ENCODE results near the gene USP14.

USP14 gene

GRCh38 chr18:179499-179898, 21.1 kb downstream of the USP14 start:
- peaks cover 34% of the 10 kb centered on the region for H3K36me3 ChIP-seq (ENCODE audit: control insufficient read depth, low read depth, low read length)
- H3K27me3 ChIP-seq (ENCODE audit: control insufficient read depth, insufficient read depth, low read length), result no peaks in the 10 kb centered on the region
- no peaks in the 10 kb centered on the region for H3K9me3 ChIP-seq (ENCODE audit: control insufficient read depth, low read depth, low read length)
- no peak overlapping the region for H3K9ac ChIP-seq (ENCODE audit: low read length)
- no peak overlapping the region for H3K27ac ChIP-seq (ENCODE audit: low read length)
- H3K4me3 ChIP-seq (ENCODE audit: low read length), result no peak overlapping the region
- H3K4me1 ChIP-seq (ENCODE audit: control insufficient read depth, low read depth, low read length), result no peaks in the 10 kb centered on the region

GRCh38 chr18:181711-182110, 23.4 kb downstream of the USP14 start:
- Histone ChIP-seq H3K27me3 (ENCODE audit: control insufficient read depth, insufficient read depth, low read length) (no peaks in the 10 kb centered on the region), H3K9me3 (ENCODE audit: control insufficient read depth, low read depth, low read length) (no peaks in the 10 kb centered on the region), H3K27ac (ENCODE audit: low read length) (no peak overlapping the region), H3K4me1 (ENCODE audit: control insufficient read depth, low read depth, low read length) (no peaks in the 10 kb centered on the region), H3K4me3 (ENCODE audit: low read length) (no peak overlapping the region), H3K36me3 (ENCODE audit: control insufficient read depth, low read depth, low read length) (peaks cover 38% of the 10 kb centered on the region), H3K9ac (ENCODE audit: low read length) (no peak overlapping the region)

GRCh38 chr18:183769-184168, 25.4 kb downstream of the USP14 start:
- peaks cover 36% of the 10 kb centered on the region for H3K36me3 ChIP-seq (ENCODE audit: control insufficient read depth, low read depth, low read length)
- H3K27ac ChIP-seq (ENCODE audit: low read length), result no peak overlapping the region
- no peaks in the 10 kb centered on the region for H3K27me3 ChIP-seq (ENCODE audit: control insufficient read depth, insufficient read depth, low read length)

GRCh38 chr18:189254-189653, 30.9 kb downstream of the USP14 start:
- Histone ChIP-seq H3K4me3 (ENCODE audit: low read length) (no peak overlapping the region), H3K9me3 (ENCODE audit: control insufficient read depth, low read depth, low read length) (no peaks in the 10 kb centered on the region), H3K27ac (ENCODE audit: low read length) (no peak overlapping the region), H3K4me1 (ENCODE audit: control insufficient read depth, low read depth, low read length) (no peaks in the 10 kb centered on the region), H3K27me3 (ENCODE audit: control insufficient read depth, insufficient read depth, low read length) (no peaks in the 10 kb centered on the region), H3K9ac (ENCODE audit: low read length) (no peak overlapping the region), H3K36me3 (ENCODE audit: control insufficient read depth, low read depth, low read length) (peaks cover 16% of the 10 kb centered on the region)

More at GRCh38 chr18:183769-184168, 25.4 kb downstream of the USP14 start:
- no peak overlapping the region for H3K4me3 ChIP-seq (ENCODE audit: low read length)
- H3K9me3 ChIP-seq (ENCODE audit: control insufficient read depth, low read depth, low read length), result no peaks in the 10 kb centered on the region
- no peak overlapping the region for H3K9ac ChIP-seq (ENCODE audit: low read length)
- no peaks in the 10 kb centered on the region for H3K4me1 ChIP-seq (ENCODE audit: control insufficient read depth, low read depth, low read length)

DNA sequence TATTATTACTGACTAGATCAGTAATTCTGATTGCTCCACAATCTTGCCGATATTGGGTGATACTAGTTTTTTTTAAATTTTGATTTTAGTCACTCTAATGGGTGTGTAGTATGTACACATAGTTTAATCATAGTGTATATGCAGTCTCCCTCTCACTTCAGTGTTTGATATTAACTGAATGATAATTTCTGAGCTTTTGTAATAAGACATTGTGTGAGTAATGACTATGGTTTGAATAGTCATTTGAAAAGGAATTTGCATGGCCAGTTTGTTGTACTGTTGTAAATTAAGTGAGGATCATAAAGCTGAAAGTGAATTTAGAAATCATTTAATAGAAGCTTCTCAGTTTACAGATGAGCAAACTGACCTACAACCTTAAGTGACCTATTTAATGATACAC, 33.4 kb downstream of the USP14 start:
- H3K4me1 ChIP-seq (ENCODE audit: control insufficient read depth, low read depth, low read length), result no peaks in the 10 kb centered on the region
- peaks cover 10% of the 10 kb centered on the region for H3K36me3 ChIP-seq (ENCODE audit: control insufficient read depth, low read depth, low read length)
- H3K27ac ChIP-seq (ENCODE audit: low read length), result no peak overlapping the region
- H3K4me3 ChIP-seq (ENCODE audit: low read length), result no peak overlapping the region
- H3K9ac ChIP-seq (ENCODE audit: low read length), result no peak overlapping the region
- H3K9me3 ChIP-seq (ENCODE audit: control insufficient read depth, low read depth, low read length), result no peaks in the 10 kb centered on the region
- no peaks in the 10 kb centered on the region for H3K27me3 ChIP-seq (ENCODE audit: control insufficient read depth, insufficient read depth, low read length)

DNA sequence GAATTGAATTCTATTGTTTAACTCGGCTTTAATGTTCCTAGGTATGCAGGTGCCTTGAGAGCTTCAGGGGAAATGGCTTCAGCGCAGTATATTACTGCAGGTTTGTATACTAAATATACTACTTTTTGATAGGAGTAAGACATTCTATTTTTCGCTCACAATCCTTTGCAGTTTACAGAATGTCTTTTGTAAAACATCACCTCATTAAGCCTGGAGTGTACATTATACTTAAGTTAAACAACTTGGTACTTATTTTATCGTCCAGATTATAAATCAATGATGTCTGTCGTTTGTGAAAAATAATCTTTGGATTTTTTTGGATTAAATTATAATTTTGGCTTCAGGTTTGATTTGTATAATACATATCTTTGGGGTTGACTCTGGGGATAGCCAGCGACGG, 34.4 kb downstream of the USP14 start:
- Histone ChIP-seq H3K36me3 (ENCODE audit: control insufficient read depth, low read depth, low read length) (peaks cover 14% of the 10 kb centered on the region), H3K27ac (ENCODE audit: low read length) (no peak overlapping the region), H3K27me3 (ENCODE audit: control insufficient read depth, insufficient read depth, low read length) (no peaks in the 10 kb centered on the region), H3K9ac (ENCODE audit: low read length) (no peak overlapping the region), H3K4me3 (ENCODE audit: low read length) (no peak overlapping the region), H3K4me1 (ENCODE audit: control insufficient read depth, low read depth, low read length) (no peaks in the 10 kb centered on the region), H3K9me3 (ENCODE audit: control insufficient read depth, low read depth, low read length) (no peaks in the 10 kb centered on the region)

- H3K4me1 ChIP-seq (ENCODE audit: control insufficient read depth, low read depth, low read length), result no peaks in the 10 kb centered on the region
- no peak overlapping the region for H3K27ac ChIP-seq (ENCODE audit: low read length)
- peaks cover 36% of the 10 kb centered on the region for H3K36me3 ChIP-seq (ENCODE audit: control insufficient read depth, low read depth, low read length)
These were observed 37.3 kb downstream of the USP14 start for GRCh38 chr18:195651-196050.

GRCh38 chr18:199214-199613, 40.9 kb downstream of the USP14 start:
- Histone ChIP-seq H3K27ac (ENCODE audit: low read length) (no peak overlapping the region), H3K9me3 (ENCODE audit: control insufficient read depth, low read depth, low read length) (no peaks in the 10 kb centered on the region), H3K4me3 (ENCODE audit: low read length) (no peak overlapping the region), H3K27me3 (ENCODE audit: control insufficient read depth, insufficient read depth, low read length) (no peaks in the 10 kb centered on the region), H3K9ac (ENCODE audit: low read length) (no peak overlapping the region), H3K4me1 (ENCODE audit: control insufficient read depth, low read depth, low read length) (no peaks in the 10 kb centered on the region), H3K36me3 (ENCODE audit: control insufficient read depth, low read depth, low read length) (peaks cover 51% of the 10 kb centered on the region)

More at GRCh38 chr18:195651-196050, 37.3 kb downstream of the USP14 start:
- H3K4me3 ChIP-seq (ENCODE audit: low read length), result no peak overlapping the region
- no peaks in the 10 kb centered on the region for H3K27me3 ChIP-seq (ENCODE audit: control insufficient read depth, insufficient read depth, low read length)
- H3K9ac ChIP-seq (ENCODE audit: low read length), result no peak overlapping the region
- H3K9me3 ChIP-seq (ENCODE audit: control insufficient read depth, low read depth, low read length), result no peaks in the 10 kb centered on the region

- peaks cover 56% of the 10 kb centered on the region for H3K36me3 ChIP-seq (ENCODE audit: control insufficient read depth, low read depth, low read length)
- no peak overlapping the region for H3K4me3 ChIP-seq (ENCODE audit: low read length)
- H3K4me1 ChIP-seq (ENCODE audit: control insufficient read depth, low read depth, low read length), result no peaks in the 10 kb centered on the region
- H3K27ac ChIP-seq (ENCODE audit: low read length), result no peak overlapping the region
- no peak overlapping the region for H3K9ac ChIP-seq (ENCODE audit: low read length)
- H3K9me3 ChIP-seq (ENCODE audit: control insufficient read depth, low read depth, low read length), result no peaks in the 10 kb centered on the region
- no peaks in the 10 kb centered on the region for H3K27me3 ChIP-seq (ENCODE audit: control insufficient read depth, insufficient read depth, low read length)
These were observed 41.4 kb downstream of the USP14 start for GRCh38 chr18:199768-200167.

- H3K9ac ChIP-seq (ENCODE audit: low read length), result no peak overlapping the region
- H3K27ac ChIP-seq (ENCODE audit: low read length), result no peak overlapping the region
- no peaks in the 10 kb centered on the region for H3K27me3 ChIP-seq (ENCODE audit: control insufficient read depth, insufficient read depth, low read length)
- H3K9me3 ChIP-seq (ENCODE audit: control insufficient read depth, low read depth, low read length), result no peaks in the 10 kb centered on the region
- no peak overlapping the region for H3K4me3 ChIP-seq (ENCODE audit: low read length)
- H3K36me3 ChIP-seq (ENCODE audit: control insufficient read depth, low read depth, low read length), result peaks cover 69% of the 10 kb centered on the region
- H3K4me1 ChIP-seq (ENCODE audit: control insufficient read depth, low read depth, low read length), result peaks cover 11% of the 10 kb centered on the region
These were observed 51.7 kb downstream of the USP14 start for GRCh38 chr18:210075-210474.

GRCh38 chr18:210733-211132, 52.4 kb downstream of the USP14 start:
- H3K27me3 ChIP-seq (ENCODE audit: control insufficient read depth, insufficient read depth, low read length), result no peaks in the 10 kb centered on the region
- peaks cover 11% of the 10 kb centered on the region for H3K4me1 ChIP-seq (ENCODE audit: control insufficient read depth, low read depth, low read length)
- no peak overlapping the region for H3K27ac ChIP-seq (ENCODE audit: low read length)
- no peak overlapping the region for H3K9ac ChIP-seq (ENCODE audit: low read length)
- no peaks in the 10 kb centered on the region for H3K9me3 ChIP-seq (ENCODE audit: control insufficient read depth, low read depth, low read length)
- H3K36me3 ChIP-seq (ENCODE audit: control insufficient read depth, low read depth, low read length), result peaks cover 69% of the 10 kb centered on the region
- no peak overlapping the region for H3K4me3 ChIP-seq (ENCODE audit: low read length)

- Histone ChIP-seq H3K9ac (ENCODE audit: low read length) (no peak overlapping the region), H3K27me3 (ENCODE audit: control insufficient read depth, insufficient read depth, low read length) (no peaks in the 10 kb centered on the region), H3K9me3 (ENCODE audit: control insufficient read depth, low read depth, low read length) (no peaks in the 10 kb centered on the region), H3K4me3 (ENCODE audit: low read length) (no peak overlapping the region), H3K4me1 (ENCODE audit: control insufficient read depth, low read depth, low read length) (peaks cover 11% of the 10 kb centered on the region), H3K27ac (ENCODE audit: low read length) (no peak overlapping the region), H3K36me3 (ENCODE audit: control insufficient read depth, low read depth, low read length) (peaks cover 71% of the 10 kb centered on the region)
These were observed 53.2 kb downstream of the USP14 start for GRCh38 chr18:211582-211981.

Data from iPS-18a (cell line).